MCF 10A (cell line): Measurements from ENCODE around the gene TIMM22. TPM values are rescaled to one million over a fixed set of nuclear protein-coding genes. Genes with fewer than 3 reads are reported as not detected.
"Not testable (repeated sequence)": the region's sequence is repeated elsewhere in the genome, so short reads cannot be mapped to it uniquely, and the experiment has no call there.

Experiments
- BruUV-seq: library from RNA; stranded (reverse); fragments of 400-500 nt; replicated peaks from 2 replicates; lab custom pipeline; 2021; lab: Mats Ljungman, UMichigan
- CTCF ChIA-PET: fragments of 300-600 bp; sonication (Branson Sonifier 250); formaldehyde crosslinking; extraction: SDS; loops from one replicate; lab custom pipeline; 2021; ENCODE audit warnings: antibody characterized with exemption, inconsistent platforms; lab: Yijun Ruan, JAX
- POLR2A ChIA-PET: fragments of 300-600, 350-650 bp; sonication (Branson Sonifier 250); formaldehyde crosslinking; extraction: SDS; loops from one replicate; lab custom pipeline; 2020; ENCODE audit warnings: antibody characterized with exemption, inconsistent platforms; lab: Yijun Ruan, JAX
- DNase-seq: peaks from one replicate; pipeline ENCODE4 v3.0.0-alpha.2; 2018; ENCODE audit not compliant: unreplicated experiment
- H3K27ac Mint-ChIP-seq: one replicate; pipeline ENCODE4 v1.8.0; 2022; ENCODE audit warnings: mild to moderate bottlenecking, low read depth, mixed read lengths; ENCODE audit not compliant: unreplicated experiment
- H3K27me3 Mint-ChIP-seq: one replicate; pipeline ENCODE4 v1.8.0; 2022; ENCODE audit warnings: mixed read lengths; ENCODE audit not compliant: insufficient read depth, unreplicated experiment
- H3K36me3 Mint-ChIP-seq: one replicate; pipeline ENCODE4 v1.8.0; 2022; ENCODE audit warnings: mild to moderate bottlenecking, moderate library complexity, mixed read lengths; ENCODE audit not compliant: insufficient read depth, unreplicated experiment
- H3K4me1 Mint-ChIP-seq: one replicate; pipeline ENCODE4 v1.8.0; 2022; ENCODE audit warnings: mixed read lengths; ENCODE audit not compliant: insufficient read depth, unreplicated experiment
- H3K4me3 Mint-ChIP-seq: one replicate; pipeline ENCODE4 v1.8.0; 2022; ENCODE audit warnings: mild to moderate bottlenecking, moderate library complexity, mixed read lengths; ENCODE audit not compliant: unreplicated experiment
- H3K9me3 Mint-ChIP-seq: one replicate; pipeline ENCODE4 v1.8.0; 2022; ENCODE audit warnings: mixed read lengths; ENCODE audit not compliant: unreplicated experiment
- intact Hi-C: fragments of 100-400 bp; cut with micrococcal nuclease; formaldehyde crosslinking; loops from 2 replicates; pipeline ENCODE4 v1.14.1; 2022
- total RNA-seq: library from RNA; stranded (reverse); gene quantifications from 2 replicates; pipeline ENCODE4 v1.2.3, GENCODE V29; 2022
- TF ChIP-seq, protein P1 (sequence below): fragments of 200-600 bp; IDR thresholded peaks from one replicate; pipeline ENCODE4 v1.8.0; 2022; ENCODE audit warnings: antibody characterized with exemption, mild to moderate bottlenecking; ENCODE audit not compliant: unreplicated experiment

The TIMM22 gene
- total RNA-seq, 1 experiment from 2014 or later, result 16.6 TPM

DNA sequence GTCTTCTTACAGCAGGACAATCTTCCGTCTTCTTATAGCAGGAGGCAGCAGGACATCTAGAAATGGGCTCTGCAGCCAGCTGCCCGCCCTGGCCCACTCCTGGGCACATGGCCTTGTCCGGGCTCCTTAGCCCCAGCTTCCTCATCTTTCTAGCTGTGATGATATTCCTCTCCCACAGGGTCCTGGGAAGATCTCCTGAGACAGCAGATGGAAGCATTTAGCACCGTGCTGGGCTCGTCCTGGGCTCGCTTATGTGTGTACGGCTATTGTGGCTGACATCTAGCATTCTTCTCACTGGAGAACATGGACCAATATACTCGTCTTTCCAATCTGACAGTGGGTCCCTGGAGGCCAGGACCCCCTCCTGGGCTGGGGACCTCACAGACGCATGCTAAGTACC is 48.5 kb downstream of the TIMM22 start:
- ChIA-PET POLR2A (no interaction called here), CTCF (interaction anchor here (1.2 to 4.1 kb wide), 2 partner anchors 11 kb away, joined by 4 to 28 read pairs; no protein-coding TSS in a partner anchor)
- Mint-ChIP-seq H3K9me3 (peaks cover 6% of the 10 kb centered on the region), H3K36me3 (peaks cover 5% of the 10 kb centered on the region), H3K4me1 (no peaks in the 10 kb centered on the region), H3K27ac (no peak overlapping the region), H3K4me3 (no peak overlapping the region), H3K27me3 (no peaks in the 10 kb centered on the region)
- DNase-seq, result no peak
- TF ChIP-seq, protein P1, sequence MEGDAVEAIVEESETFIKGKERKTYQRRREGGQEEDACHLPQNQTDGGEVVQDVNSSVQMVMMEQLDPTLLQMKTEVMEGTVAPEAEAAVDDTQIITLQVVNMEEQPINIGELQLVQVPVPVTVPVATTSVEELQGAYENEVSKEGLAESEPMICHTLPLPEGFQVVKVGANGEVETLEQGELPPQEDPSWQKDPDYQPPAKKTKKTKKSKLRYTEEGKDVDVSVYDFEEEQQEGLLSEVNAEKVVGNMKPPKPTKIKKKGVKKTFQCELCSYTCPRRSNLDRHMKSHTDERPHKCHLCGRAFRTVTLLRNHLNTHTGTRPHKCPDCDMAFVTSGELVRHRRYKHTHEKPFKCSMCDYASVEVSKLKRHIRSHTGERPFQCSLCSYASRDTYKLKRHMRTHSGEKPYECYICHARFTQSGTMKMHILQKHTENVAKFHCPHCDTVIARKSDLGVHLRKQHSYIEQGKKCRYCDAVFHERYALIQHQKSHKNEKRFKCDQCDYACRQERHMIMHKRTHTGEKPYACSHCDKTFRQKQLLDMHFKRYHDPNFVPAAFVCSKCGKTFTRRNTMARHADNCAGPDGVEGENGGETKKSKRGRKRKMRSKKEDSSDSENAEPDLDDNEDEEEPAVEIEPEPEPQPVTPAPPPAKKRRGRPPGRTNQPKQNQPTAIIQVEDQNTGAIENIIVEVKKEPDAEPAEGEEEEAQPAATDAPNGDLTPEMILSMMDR, result no peak
- BruUV-seq, result no TSS peak
- intact Hi-C loops, result no loop called here

DNA sequence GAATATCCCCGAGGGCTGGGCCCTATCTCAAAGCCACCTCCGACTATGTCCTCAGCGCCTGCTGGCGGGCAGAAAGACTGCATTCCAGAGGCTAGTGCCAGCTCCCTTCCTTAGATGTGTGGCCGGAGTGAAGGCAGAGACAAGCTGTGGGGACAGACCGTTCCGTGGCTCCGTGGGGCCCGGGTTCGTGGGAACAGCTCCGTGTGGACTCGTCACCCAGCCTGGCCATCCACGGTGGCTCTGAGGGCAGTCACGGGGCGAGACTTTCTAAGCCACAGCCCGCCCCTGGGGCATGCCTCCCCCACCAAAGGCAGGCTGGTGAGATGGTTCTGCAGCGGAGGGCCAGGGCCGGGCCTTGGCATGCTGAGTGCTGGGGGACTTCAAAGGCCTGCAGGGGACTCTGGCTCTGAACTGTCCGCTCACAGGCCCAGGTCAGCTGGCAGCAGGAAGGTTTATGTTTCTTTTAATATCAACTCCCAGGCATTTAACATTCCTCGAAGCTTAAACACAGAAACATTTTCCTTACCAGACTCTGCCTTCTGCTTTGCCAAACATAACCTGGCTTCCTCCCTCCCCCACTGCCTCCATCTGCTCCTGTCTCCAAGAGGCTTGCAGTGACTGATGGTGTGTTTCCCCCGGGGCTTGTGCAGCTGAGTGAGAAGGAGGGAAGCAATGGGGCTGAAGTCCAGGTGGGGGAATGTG is 50.4 kb downstream of the TIMM22 start:
- Mint-ChIP-seq H3K9me3 (peaks cover 6% of the 10 kb centered on the region), H3K4me1 (no peaks in the 10 kb centered on the region), H3K27ac (no peak overlapping the region), H3K4me3 (no peak overlapping the region), H3K36me3 (peaks cover 5% of the 10 kb centered on the region), H3K27me3 (no peaks in the 10 kb centered on the region)
- TF ChIP-seq, protein P1, result no peak
- DNase-seq, result no peak
- intact Hi-C loops, result no loop called here
- ChIA-PET CTCF (interaction anchor here (0.5 to 2.4 kb wide), 4 partner anchors 9 to 268 kb away, joined by 3 to 8 read pairs (median 4); no protein-coding TSS in a partner anchor), POLR2A (interaction anchor here (0.7 kb wide), 1 partner anchor 142 kb away, joined by 3 read pairs; no protein-coding TSS in a partner anchor)
- no TSS peak for BruUV-seq

DNA sequence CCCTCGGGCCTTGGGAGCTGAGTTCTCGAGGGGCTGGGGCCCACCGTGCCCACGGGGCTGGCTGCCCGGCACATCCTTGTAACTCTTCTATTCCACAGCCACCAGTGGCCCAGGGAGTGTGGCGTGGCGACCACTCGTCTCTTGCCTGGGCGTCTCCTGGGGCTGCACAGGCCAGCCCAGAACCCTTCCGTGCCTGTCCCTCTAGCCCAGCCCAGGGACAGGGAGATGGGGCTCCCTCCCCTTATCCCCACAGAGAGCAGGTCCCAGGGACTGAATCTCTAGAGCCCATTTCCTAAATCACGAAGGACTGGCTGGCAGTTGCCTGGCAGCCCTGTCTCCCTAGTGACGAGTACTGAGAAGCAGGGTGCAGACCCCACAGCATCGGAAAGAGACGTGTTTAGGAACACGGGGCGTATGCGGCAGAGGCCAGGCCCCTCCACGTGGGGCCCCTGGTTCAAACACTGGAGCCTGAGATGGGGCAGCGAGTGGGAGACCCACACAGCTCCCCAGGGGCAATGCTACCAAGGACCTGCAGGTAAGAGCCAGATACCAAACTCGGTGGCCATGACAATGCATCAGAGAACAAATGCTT is 51.0 kb downstream of the TIMM22 start:
- Mint-ChIP-seq H3K36me3 (peaks cover 5% of the 10 kb centered on the region), H3K27ac (no peak overlapping the region), H3K27me3 (no peaks in the 10 kb centered on the region), H3K4me1 (no peaks in the 10 kb centered on the region), H3K4me3 (no peak overlapping the region), H3K9me3 (no peaks in the 10 kb centered on the region)
- TF ChIP-seq, protein P1, result no peak
- no TSS peak for BruUV-seq
- CTCF ChIA-PET, result interaction anchor here (0.6 to 2.4 kb wide), 3 partner anchors 12 to 140 kb away, joined by 3 to 8 read pairs (median 3); no protein-coding TSS in a partner anchor
- DNase-seq, result no peak
- intact Hi-C loops, result no loop called here
- POLR2A ChIA-PET, result interaction anchor here (0.7 kb wide), 1 partner anchor 142 kb away, joined by 3 read pairs; no protein-coding TSS in a partner anchor

DNA sequence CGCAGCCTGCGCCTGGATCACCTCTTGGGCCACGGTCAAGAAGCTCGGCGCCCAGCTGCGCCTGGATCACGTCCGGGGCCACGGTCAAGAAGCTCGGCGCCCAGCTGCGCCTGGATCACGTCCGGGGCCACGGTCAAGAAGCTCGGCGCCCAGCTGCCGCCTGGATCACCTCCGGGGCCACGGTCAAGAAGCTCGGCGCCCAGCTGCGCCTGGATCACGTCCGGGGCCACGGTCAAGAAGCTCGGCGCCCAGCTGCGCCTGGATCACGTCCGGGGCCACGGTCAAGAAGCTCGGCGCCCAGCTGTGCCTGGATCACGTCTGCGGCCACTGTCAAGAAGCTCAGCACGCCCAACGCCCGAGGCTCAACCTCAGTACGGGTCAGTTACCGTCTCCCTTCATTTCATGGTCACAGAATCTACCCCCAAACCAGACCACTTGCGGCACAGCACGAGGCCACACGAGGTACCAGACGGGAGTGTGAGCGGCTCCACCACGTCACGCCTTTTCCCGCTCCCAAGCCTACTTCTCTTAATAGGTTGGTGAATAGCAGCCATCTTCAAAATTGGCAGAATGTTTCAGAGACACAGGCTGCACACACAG is 51.7 kb downstream of the TIMM22 start:
- BruUV-seq, DNase-seq, intact Hi-C loops, H3K27ac Mint-ChIP-seq, H3K27me3 Mint-ChIP-seq, H3K4me3 Mint-ChIP-seq, H3K4me1 Mint-ChIP-seq, H3K9me3 Mint-ChIP-seq, H3K36me3 Mint-ChIP-seq: not testable (repeated sequence)
- ChIA-PET CTCF (interaction anchor here (0.6 to 2.4 kb wide), 2 partner anchors 11 to 140 kb away, joined by 3 to 8 read pairs; no protein-coding TSS in a partner anchor), POLR2A (interaction anchor here (0.7 kb wide), 1 partner anchor 296 kb away, joined by 3 read pairs; the partner anchor contains the start of gene GEMIN4)
